Measurements from ENCODE around the gene LRPAP1.
"Not testable (repeated sequence)": the region's sequence is repeated elsewhere in the genome, so short reads cannot be mapped to it uniquely, and the experiment has no call there.

DNA sequence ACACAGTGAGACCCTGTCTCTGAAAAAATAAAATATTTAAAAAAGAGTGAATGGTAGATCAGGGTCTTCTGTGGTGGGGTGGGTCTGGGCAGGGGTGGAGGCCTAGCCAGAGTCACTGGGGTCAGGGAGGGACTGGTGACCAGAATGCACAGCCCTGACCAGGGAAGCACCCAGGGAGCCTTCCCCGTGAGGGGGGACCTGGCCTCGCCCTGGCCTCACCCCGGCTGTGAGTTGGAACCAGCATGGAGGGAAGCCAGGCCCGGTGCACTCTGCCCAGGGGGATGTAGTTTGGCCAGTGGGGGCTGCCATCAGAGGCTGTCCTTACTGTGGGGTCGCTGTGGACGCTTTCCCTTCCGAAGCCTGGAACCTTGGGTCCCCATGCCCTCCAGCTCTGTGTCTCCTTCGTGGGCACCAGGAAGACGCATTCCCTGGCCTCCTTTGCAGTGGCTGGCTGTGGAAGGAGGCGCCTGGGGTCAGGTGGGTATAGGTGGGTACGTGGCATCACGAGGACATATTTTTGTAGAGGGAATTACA, 18.6 kb upstream of the LRPAP1 start:
- TF ChIP-seq, protein P1, sequence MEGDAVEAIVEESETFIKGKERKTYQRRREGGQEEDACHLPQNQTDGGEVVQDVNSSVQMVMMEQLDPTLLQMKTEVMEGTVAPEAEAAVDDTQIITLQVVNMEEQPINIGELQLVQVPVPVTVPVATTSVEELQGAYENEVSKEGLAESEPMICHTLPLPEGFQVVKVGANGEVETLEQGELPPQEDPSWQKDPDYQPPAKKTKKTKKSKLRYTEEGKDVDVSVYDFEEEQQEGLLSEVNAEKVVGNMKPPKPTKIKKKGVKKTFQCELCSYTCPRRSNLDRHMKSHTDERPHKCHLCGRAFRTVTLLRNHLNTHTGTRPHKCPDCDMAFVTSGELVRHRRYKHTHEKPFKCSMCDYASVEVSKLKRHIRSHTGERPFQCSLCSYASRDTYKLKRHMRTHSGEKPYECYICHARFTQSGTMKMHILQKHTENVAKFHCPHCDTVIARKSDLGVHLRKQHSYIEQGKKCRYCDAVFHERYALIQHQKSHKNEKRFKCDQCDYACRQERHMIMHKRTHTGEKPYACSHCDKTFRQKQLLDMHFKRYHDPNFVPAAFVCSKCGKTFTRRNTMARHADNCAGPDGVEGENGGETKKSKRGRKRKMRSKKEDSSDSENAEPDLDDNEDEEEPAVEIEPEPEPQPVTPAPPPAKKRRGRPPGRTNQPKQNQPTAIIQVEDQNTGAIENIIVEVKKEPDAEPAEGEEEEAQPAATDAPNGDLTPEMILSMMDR (IDR thresholded peaks at IDR 0.05) = not testable (repeated sequence)
- not testable (repeated sequence) for TF ChIP-seq POLR2A (IDR thresholded peaks at IDR 0.05)

Measured in esophagus squamous epithelium (tissue), 4 donors.